Measurements from ENCODE around the gene PARL. TPM values are rescaled to one million over a fixed set of nuclear protein-coding genes. Genes with fewer than 3 reads are reported as not detected.

The PARL gene
- total and polyA plus RNA-seq, 8 donors: 39.6 to 58.3 (median 50.3) TPM

GRCh38 chr3:183907176-183907575 lies 22.5 kb upstream of the PARL start:
- no peak for TF ChIP-seq CTCF (IDR thresholded peaks at IDR 0.05)
- Histone ChIP-seq H3K4me3 (no peak overlapping the region), H3K27ac (no peak overlapping the region), H3K27me3 (no peaks in the 10 kb centered on the region), H3K4me1 (no peaks in the 10 kb centered on the region), H3K9me3 (no peaks in the 10 kb centered on the region), H3K36me3 (no peaks in the 10 kb centered on the region)
- intact Hi-C loops (cut with DNase I): no loop called here
- no peak for DNase-seq
- ATAC-seq: no peak

GRCh38 chr3:183906234-183906921 lies 21.7 kb upstream of the PARL start:
- no peak for TF ChIP-seq CTCF (IDR thresholded peaks at IDR 0.05)
- no peak overlapping the region for H3K4me3 ChIP-seq
- ATAC-seq (no peak), DNase-seq (no peak)
- H3K27me3 ChIP-seq: no peaks in the 10 kb centered on the region
- H3K27ac ChIP-seq: no peak overlapping the region
- no peaks in the 10 kb centered on the region for H3K4me1 ChIP-seq
- intact Hi-C loops (cut with DNase I): no loop called here
- no peaks in the 10 kb centered on the region for H3K36me3 ChIP-seq
- no peaks in the 10 kb centered on the region for H3K9me3 ChIP-seq

GRCh38 chr3:183904833-183905780 lies 20.4 kb upstream of the PARL start:
- intact Hi-C loops (cut with DNase I): no loop called here
- no peak for ATAC-seq

GRCh38 chr3:183898028-183898431 lies 13.3 kb upstream of the PARL start:
- Histone ChIP-seq H3K27ac (no peak overlapping the region), H3K27me3 (peaks cover 0 to 19% of the 10 kb centered on the region in 2 donors), H3K4me1 (no peaks in the 10 kb centered on the region), H3K9me3 (no peaks in the 10 kb centered on the region), H3K36me3 (no peaks in the 10 kb centered on the region), H3K4me3 (no peak overlapping the region)
- no peak for DNase-seq
- intact Hi-C loops (cut with DNase I): loop anchor here in 1 of 2 donors (5.0 kb wide), 1 partner anchor 119 kb away; the partner anchor contains the start of gene ABCC5
- TF ChIP-seq CTCF (IDR thresholded peaks at IDR 0.05): no peak
- no peak for ATAC-seq

More at GRCh38 chr3:183904833-183905780, 20.4 kb upstream of the PARL start:
- TF ChIP-seq CTCF (IDR thresholded peaks at IDR 0.05): no peak
- H3K36me3 ChIP-seq: no peaks in the 10 kb centered on the region
- H3K27ac ChIP-seq: no peak overlapping the region
- no peaks in the 10 kb centered on the region for H3K9me3 ChIP-seq
- DNase-seq: no peak
- H3K27me3 ChIP-seq: no peaks in the 10 kb centered on the region
- no peak overlapping the region for H3K4me3 ChIP-seq
- no peaks in the 10 kb centered on the region for H3K4me1 ChIP-seq

- intact Hi-C loops (cut with DNase I): loop anchor here in 1 of 2 donors (5.0 kb wide), 1 partner anchor 120 kb away; the partner anchor contains the start of gene ABCC5
- TF ChIP-seq CTCF (IDR thresholded peaks at IDR 0.05): no peak
- Histone ChIP-seq H3K4me1 (no peaks in the 10 kb centered on the region), H3K9me3 (no peaks in the 10 kb centered on the region), H3K27ac (no peak overlapping the region), H3K27me3 (peaks cover 0 to 19% of the 10 kb centered on the region in 2 donors), H3K4me3 (no peak overlapping the region), H3K36me3 (no peaks in the 10 kb centered on the region)
- ATAC-seq (no peak), DNase-seq (no peak)
Measured at GRCh38 chr3:183897606-183898005, 12.9 kb upstream of the PARL start.

All from left lung (tissue), 10 donors.